SK-N-SH treated with all-trans-retinoic acid at 6 μM for 48 hours (cell line): ENCODE measurements around the gene CNTNAP2.
"Not testable (repeated sequence)": the region's sequence is repeated elsewhere in the genome, so short reads cannot be mapped to it uniquely, and the experiment has no call there.

Source experiments
- ATAC-seq: fragments of 200-7000 bp; cut with Tn5 transposase; 3 replicates; pipeline ENCODE4 v1.9.1; 2020; ENCODE audit warnings: mild to moderate bottlenecking, moderate library complexity
- ARNTL ChIP-seq: fragments of 450-650 bp; formaldehyde crosslinking; IDR thresholded peaks from 2 replicates; pipeline ENCODE4 v1.5.0; 2020; ENCODE audit warnings: low read depth, mild to moderate bottlenecking, moderate library complexity, borderline replicate concordance
- BACH2 ChIP-seq: fragments of 250-450 bp; sonication (Bioruptor Pico); IDR thresholded peaks from 2 replicates; pipeline ENCODE4 v1.9.0; 2021; ENCODE audit warnings: mild to moderate bottlenecking, borderline replicate concordance
- CREB5 ChIP-seq: fragments of 250-450 bp; sonication (Bioruptor Pico); IDR thresholded peaks from 2 replicates; pipeline ENCODE4 v1.5.1; 2020; ENCODE audit warnings: low read depth, mild to moderate bottlenecking, moderate library complexity
- CSDC2 ChIP-seq: fragments of 250-450 bp; sonication (Bioruptor Pico); IDR thresholded peaks from 2 replicates; pipeline ENCODE4 v1.5.0; 2020; ENCODE audit warnings: mild to moderate bottlenecking, moderate library complexity
- CSRNP3 ChIP-seq: fragments of 250-450 bp; sonication (Bioruptor Pico); IDR thresholded peaks from 2 replicates; pipeline ENCODE4 v1.5.1; 2021; ENCODE audit warnings: mild to moderate bottlenecking, moderate library complexity
- ESRRG ChIP-seq: fragments of 250-450 bp; sonication (Bioruptor Pico); IDR thresholded peaks from 2 replicates; pipeline ENCODE4 v1.6.1; 2021; ENCODE audit warnings: mild to moderate bottlenecking
- GLIS3 ChIP-seq: fragments of 250-450 bp; sonication (Bioruptor Pico); IDR thresholded peaks from 2 replicates; pipeline ENCODE4 v1.5.0; 2020; ENCODE audit warnings: mild to moderate bottlenecking, moderate library complexity
- ISL1 ChIP-seq: fragments of 250-450 bp; sonication (Bioruptor Pico); IDR thresholded peaks from 2 replicates; pipeline ENCODE4 v2.1.2; 2022; ENCODE audit warnings: mild to moderate bottlenecking, moderate library complexity
- OSR1 ChIP-seq: fragments of 250-450 bp; sonication (Bioruptor Pico); IDR thresholded peaks from 2 replicates; pipeline ENCODE4 v1.8.0; 2022; ENCODE audit warnings: moderate library complexity, mild to moderate bottlenecking, inconsistent platforms
- RARB ChIP-seq: fragments of 250-450 bp; sonication (Bioruptor Pico); IDR thresholded peaks from 2 replicates; pipeline ENCODE4 v1.8.0; 2021; ENCODE audit warnings: mild to moderate bottlenecking, moderate library complexity
- SNAI2 ChIP-seq: fragments of 250-450 bp; sonication (Bioruptor Pico); IDR thresholded peaks from 2 replicates; pipeline ENCODE4 v1.5.0; 2020; ENCODE audit warnings: mild to moderate bottlenecking, moderate library complexity
- ZC3H10 ChIP-seq: fragments of 250-450 bp; sonication (Bioruptor Pico); IDR thresholded peaks from 2 replicates; pipeline ENCODE4 v1.5.1; 2021; ENCODE audit warnings: mild to moderate bottlenecking, moderate library complexity
- ZFP3 ChIP-seq: fragments of 250-450 bp; sonication (Bioruptor Pico); IDR thresholded peaks from 2 replicates; pipeline ENCODE4 v1.5.0; 2020; ENCODE audit warnings: mild to moderate bottlenecking, moderate library complexity
- ZFP30 ChIP-seq: fragments of 450-650 bp; formaldehyde crosslinking; IDR thresholded peaks from 2 replicates; pipeline ENCODE4 v1.5.0; 2022; ENCODE audit warnings: mild to moderate bottlenecking, moderate library complexity
- ZNF565 ChIP-seq: fragments of 450-650 bp; formaldehyde crosslinking; conservative IDR thresholded peaks from 2 replicates; pipeline ENCODE4 v1.5.0; 2020; ENCODE audit warnings: low read depth, mild to moderate bottlenecking, moderate library complexity
- ZNF8 ChIP-seq: fragments of 450-650 bp; formaldehyde crosslinking; IDR thresholded peaks from 2 replicates; pipeline ENCODE4 v1.5.0; 2020; ENCODE audit warnings: mild to moderate bottlenecking, moderate library complexity
- TF ChIP-seq, protein P1 (sequence below): fragments of 250-450 bp; sonication (Bioruptor Pico); IDR thresholded peaks from 2 replicates; pipeline ENCODE4 v1.8.0; 2020; ENCODE audit warnings: mild to moderate bottlenecking, moderate library complexity, borderline replicate concordance

The CNTNAP2 gene

DNA sequence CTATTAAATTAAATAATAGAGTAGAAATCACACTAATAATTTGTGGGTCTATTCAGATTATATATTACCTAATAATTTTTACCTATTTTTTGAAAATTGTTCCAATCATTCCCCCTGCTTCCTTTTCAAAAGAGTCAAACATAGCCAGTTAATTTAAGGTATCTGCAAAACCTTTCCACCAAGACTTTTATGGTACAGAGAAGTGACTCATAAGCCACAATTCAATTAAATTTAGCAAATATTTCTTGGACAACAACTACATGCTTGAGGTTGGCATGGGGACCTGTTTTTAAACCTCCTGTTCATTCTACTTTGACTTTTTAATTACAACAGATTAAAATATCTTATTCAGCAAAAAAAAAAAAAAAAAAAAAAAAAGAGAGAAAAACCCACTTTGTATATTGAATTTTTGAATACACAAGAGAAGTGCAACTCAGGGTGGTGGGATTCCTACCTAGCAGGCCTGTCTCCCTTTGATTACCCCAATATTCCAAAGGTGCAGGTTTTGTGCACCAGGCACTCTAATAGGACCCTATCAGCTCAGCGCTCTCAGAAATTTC, 2172.1 kb downstream of the CNTNAP2 start:
- TF ChIP-seq GLIS3, result no peak
- peak; percentile 54; the same call in 1 of the 2 replicates for TF ChIP-seq CSRNP3 (CRISPR knock-in tag)
- peak; percentile 76 for TF ChIP-seq ZC3H10
- TF ChIP-seq, protein P1, sequence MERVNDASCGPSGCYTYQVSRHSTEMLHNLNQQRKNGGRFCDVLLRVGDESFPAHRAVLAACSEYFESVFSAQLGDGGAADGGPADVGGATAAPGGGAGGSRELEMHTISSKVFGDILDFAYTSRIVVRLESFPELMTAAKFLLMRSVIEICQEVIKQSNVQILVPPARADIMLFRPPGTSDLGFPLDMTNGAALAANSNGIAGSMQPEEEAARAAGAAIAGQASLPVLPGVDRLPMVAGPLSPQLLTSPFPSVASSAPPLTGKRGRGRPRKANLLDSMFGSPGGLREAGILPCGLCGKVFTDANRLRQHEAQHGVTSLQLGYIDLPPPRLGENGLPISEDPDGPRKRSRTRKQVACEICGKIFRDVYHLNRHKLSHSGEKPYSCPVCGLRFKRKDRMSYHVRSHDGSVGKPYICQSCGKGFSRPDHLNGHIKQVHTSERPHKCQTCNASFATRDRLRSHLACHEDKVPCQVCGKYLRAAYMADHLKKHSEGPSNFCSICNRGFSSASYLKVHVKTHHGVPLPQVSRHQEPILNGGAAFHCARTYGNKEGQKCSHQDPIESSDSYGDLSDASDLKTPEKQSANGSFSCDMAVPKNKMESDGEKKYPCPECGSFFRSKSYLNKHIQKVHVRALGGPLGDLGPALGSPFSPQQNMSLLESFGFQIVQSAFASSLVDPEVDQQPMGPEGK (CRISPR knock-in tag), result 0 out of 2 replicates have a peak, but pooled peaks have one; percentile 32
- peak; percentile 84 for TF ChIP-seq ISL1 (CRISPR knock-in tag)
- peak; percentile 77 for ATAC-seq

DNA sequence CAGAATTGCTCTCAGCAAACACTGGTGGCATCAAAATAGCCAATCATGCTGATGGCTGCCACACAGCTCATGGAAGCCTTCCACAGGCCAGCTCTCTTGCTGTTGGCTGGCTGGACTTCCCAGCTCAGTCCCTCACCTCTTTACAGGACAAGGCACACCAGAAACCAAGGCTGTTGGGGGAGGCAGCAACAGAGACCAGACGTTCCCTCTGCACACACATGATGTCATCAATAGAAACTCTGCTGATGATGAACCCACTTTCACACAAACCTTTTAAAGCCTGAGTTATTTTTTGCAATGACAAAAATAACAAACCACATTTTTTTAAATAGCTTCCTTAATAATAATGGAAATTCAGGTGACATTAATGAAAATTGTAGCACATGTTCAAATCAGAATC, 2173.0 kb downstream of the CNTNAP2 start:
- TF ChIP-seq BACH2 (no peak), ZFP3 (0 out of 2 replicates have a peak, but pooled peaks have one; percentile 25), ARNTL (CRISPR knock-in tag) (no peak), SNAI2 (CRISPR knock-in tag) (peak; percentile 78), RARB (no peak)
- ATAC-seq, result peak; percentile 9; the same call in 1 of the 3 replicates

- TF ChIP-seq ISL1 (CRISPR knock-in tag) (peak; percentile 60), ARNTL (CRISPR knock-in tag) (no peak)
- no peak for ATAC-seq
These were observed 2173.9 kb downstream of the CNTNAP2 start for GRCh38 chr7:148290538-148290937.

DNA sequence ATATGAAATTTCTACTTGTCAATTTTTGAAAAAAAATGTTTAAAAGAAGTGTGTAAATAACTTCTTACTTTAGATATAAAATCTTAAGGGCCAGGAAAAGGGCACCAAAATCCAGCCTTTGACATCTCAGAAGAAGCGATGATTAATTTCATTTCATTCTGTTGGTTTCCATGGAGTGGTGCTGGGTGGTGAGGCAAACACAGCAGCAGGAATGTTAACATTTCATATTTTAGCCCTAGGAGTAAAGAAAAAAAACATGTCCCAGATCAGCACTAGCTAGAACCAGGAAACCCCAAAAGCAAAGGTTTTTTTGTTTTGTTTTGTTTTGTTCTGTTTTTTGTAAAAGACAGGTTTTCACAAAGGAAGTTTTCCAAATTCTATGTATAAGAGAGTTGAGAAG, 2175.2 kb downstream of the CNTNAP2 start:
- ATAC-seq, result peak; percentile 73

GRCh38 chr7:148296994-148297644, 2180.5 kb downstream of the CNTNAP2 start:
- 0 out of 3 replicates have a peak, but pooled peaks have one; percentile 28 for ATAC-seq
- TF ChIP-seq ZNF565 (CRISPR knock-in tag) (no peak), ZFP30 (CRISPR knock-in tag) (no peak), ZNF8 (no peak), SNAI2 (CRISPR knock-in tag) (no peak), ZFP3 (no peak)
- TF ChIP-seq, protein P1 (CRISPR knock-in tag), result no peak
- TF ChIP-seq, all 23 proteins: peak for 0

More for the DNA sequence above, 2175.2 kb downstream of the CNTNAP2 start:
- 0 out of 2 replicates have a peak, but pooled peaks have one; percentile 43 for TF ChIP-seq ZC3H10
- no peak for TF ChIP-seq ZFP30 (CRISPR knock-in tag)
- TF ChIP-seq, all 23 proteins: peak for 1

- not testable (repeated sequence) for ATAC-seq
These were observed 2182.2 kb downstream of the CNTNAP2 start for GRCh38 chr7:148298768-148299167.

GRCh38 chr7:148299350-148300276, 2183.0 kb downstream of the CNTNAP2 start:
- no peak for ATAC-seq
- TF ChIP-seq GLIS3, result no peak
- no peak for TF ChIP-seq RARB
- TF ChIP-seq OSR1 (CRISPR knock-in tag), result no peak
- no peak for TF ChIP-seq CSRNP3 (CRISPR knock-in tag)
- TF ChIP-seq, protein P1 (CRISPR knock-in tag), result no peak
- no peak for TF ChIP-seq ARNTL (CRISPR knock-in tag)
- TF ChIP-seq ZNF565 (CRISPR knock-in tag), result no peak
- TF ChIP-seq CSDC2, result no peak
- no peak for TF ChIP-seq ZNF8
- no peak for TF ChIP-seq CREB5 (CRISPR knock-in tag)
- TF ChIP-seq ESRRG (CRISPR knock-in tag), result no peak
